ENCODE data around the gene RBCK1.
"Not testable (repeated sequence)": the region's sequence is repeated elsewhere in the genome, so short reads cannot be mapped to it uniquely, and the experiment has no call there.

Gene RBCK1

DNA sequence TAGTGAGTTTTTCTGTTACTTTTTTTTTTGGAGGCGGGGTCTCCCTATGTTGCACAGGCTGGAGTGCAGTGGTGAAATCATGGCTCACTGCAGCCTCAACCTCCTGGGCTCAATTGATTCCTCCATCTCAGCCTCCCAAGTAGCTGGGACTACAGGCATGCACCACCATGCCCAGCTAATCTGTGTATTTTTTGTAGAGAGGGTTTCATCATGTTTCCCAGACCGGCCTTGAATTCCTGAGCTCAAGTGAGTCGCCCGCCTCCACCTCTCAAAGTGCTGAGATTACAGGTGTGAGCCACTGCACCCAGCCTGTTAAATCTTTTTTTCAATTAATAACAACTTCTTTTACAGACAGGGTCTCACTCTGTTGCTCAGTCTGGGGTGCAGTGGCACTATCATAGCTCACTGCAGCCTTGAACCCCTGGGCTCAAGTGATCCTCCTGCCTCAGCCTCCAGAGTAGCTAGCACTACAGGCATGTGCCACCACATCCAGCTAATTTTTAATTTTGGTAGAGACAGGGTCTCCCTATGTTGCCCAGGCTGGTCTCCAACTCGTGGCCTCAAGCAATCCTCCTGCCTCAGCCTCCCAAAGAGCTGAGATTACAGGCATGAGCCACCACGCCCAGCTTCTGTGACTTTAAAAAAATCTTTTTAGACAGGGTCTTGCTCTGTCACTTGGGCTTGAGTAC is 68.6 kb downstream of the RBCK1 start:
- DNase-seq: not testable (repeated sequence)

DNA sequence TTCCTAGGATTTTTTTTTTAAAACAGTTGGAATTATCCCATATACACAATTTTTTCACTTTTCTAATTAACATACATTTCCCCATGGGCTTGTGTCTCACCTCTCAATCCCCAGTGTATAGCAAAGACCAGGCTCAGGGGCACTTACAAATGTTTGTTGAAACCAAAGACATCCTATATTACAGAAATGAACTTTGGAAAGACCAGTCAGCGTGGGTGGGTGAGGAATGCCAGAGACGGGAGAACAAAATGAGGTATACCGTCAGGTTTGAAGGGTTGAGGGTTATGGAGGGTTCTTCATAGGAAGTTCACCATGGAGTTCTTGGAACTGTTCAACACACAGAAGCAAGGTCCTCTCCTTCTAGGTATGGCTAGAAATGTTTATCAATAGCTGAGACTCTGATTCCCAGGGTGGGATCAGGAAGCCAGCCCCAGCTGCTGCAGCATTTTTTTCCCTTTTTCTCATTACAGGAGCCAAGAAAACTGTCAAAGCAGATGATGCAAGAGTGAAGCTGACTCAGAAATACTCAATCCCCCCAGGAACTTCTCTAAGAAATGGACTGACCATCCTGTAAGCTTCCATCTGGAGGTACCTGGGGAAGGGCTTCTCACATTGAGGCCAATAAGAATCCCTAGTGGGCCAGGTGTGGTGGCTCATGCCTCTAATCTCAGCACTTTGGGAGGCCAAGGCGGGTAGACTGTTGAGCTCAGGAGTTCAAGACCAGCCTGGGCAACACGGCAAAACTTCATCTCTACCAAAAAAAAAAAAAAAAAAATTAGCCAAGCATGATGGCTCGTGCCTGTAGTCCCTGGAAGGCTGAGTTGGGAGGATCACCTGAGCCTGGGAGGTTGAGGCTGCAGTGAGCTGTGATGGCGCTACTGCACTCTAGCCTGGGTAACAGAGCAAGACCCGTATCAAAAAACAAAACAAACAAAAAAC is 70.2 kb downstream of the RBCK1 start:
- no peak for DNase-seq

DNA sequence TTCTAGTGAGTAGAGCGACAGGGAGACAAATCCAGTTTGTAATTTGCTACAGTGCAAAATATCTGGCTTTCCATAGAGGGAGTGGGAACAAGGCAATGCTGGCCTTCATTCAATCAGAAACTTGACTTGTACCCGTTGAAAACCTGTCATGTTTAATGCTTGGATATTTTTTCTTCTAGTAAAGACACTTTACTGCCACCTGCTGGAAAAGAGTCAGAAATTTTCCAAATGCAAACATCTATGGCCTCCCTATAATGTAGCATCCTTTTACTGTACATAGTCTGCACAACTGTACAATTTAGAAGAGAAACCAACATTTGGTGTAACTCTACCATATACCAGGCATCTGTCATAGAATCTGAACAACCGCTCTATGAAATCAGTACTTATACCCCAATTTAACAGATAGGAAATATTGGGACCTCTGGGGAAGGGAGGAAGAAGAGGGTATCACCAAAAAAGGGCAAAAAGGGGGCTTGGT is 70.9 kb downstream of the RBCK1 start:
- no peak for DNase-seq

DNA sequence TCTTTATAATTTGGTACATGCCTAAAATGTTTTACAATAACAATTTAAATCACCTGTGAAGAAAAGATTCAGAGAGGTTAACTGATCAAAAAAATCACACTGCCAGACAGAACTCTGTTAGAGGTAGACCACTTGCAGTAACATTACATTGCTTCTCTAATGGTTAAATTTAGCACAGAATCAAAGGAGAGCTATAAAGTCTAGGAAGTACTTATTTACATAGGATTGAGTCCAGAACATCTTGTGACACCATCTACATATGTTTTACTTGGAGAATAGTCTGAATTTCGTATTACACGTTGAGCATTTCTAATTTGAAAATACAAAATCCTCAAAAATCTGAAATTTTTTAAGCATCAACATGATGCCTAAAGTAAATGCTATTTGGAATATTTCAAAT is 71.4 kb downstream of the RBCK1 start:
- DNase-seq: no peak

DNA sequence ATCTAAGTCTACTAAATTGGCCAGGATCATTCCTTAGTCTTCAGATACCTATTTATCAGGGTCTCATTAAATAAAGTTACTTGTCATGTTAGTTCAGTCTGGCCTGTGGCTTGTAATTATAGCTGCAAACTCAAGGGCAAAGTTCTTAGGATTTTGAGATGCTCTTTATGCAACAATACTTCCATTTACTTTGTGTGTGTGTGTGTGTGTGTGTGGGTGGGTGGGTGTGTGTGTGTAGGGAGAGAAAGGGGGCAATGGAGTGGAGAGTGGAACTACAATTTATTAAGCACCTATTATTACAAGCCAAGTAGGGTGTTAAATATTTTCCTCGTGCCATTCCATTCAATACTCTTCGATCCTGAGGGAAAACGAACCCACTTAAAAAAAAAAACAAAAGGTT is 71.9 kb downstream of the RBCK1 start:
- DNase-seq: no peak

DNA sequence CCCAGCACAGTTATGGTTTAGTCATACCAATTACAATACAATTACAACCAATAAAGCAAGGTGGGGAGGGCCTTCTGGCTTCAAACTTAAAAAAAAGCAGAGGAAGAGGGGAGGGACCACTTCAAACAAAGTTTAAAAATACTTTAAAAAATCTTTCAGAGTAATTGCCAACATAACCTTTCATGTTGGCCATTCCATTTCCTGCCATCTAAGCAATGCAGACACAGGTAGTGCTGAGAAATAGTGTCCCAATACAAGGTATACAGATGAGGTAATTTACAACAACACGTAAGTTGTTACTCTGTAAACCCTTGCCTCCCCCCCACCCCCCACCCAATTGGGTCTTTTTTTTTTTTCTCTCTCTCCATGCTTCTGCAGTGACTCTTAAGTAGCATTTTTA is 73.1 kb downstream of the RBCK1 start:
- no peak for DNase-seq
